Measurements from ENCODE around the gene IFT172. TPM values are rescaled to one million over a fixed set of nuclear protein-coding genes. Genes with fewer than 3 reads are reported as not detected.
A peak's percentile ranks its signal among the peaks of the same experiment; 100 is the strongest.
"Not testable (repeated sequence)": the region's sequence is repeated elsewhere in the genome, so short reads cannot be mapped to it uniquely, and the experiment has no call there.

The IFT172 gene
- polyA plus RNA-seq, 4 donors: 35.9 to 142 (median 89.3) TPM

GRCh38 chr2:27428213-27428977 is 61.1 kb downstream of the IFT172 start, which contains the start of gene NRBP1:
NRBP1 (plus strand) TSS chr2:27428631; CDS start chr2:27433274, 4,643 bp downstream.
- H3K9me3 ChIP-seq (ENCODE audit: control insufficient read depth in 2 of 2, insufficient read depth in 1 of 2, low read depth in 1 of 2, low read length in 1 of 2): no peaks in the 10 kb centered on the region
- H3K4me1 ChIP-seq (ENCODE audit: control insufficient read depth in 3 of 3, insufficient read depth in 2 of 3, low read depth in 1 of 3, low read length in 2 of 3): peaks cover 1 to 9% (median 7%) of the 10 kb centered on the region in 3 donors
- WGBS, 3 donors: 0% methylated on average over 50 to 75 of the region's 75 CpGs
- peaks cover 2 to 4% (median 3%) of the 10 kb centered on the region in 3 donors for H3K36me3 ChIP-seq (ENCODE audit: control insufficient read depth in 3 of 3, insufficient read depth in 2 of 3, low read depth in 1 of 3, low read length in 3 of 3)
- FAIRE-seq (no peak), DNase-seq (peak; percentile 93 to 98)
- peak within 1 kb of the TSS; percentile 78 to 99 (median 88) for H3K4me3 ChIP-seq (ENCODE audit: low read depth in 1 of 3, low read length in 3 of 3)
- no peaks in the 10 kb centered on the region for H3K27me3 ChIP-seq (ENCODE audit: control insufficient read depth in 3 of 3, insufficient read depth in 3 of 3, low read length in 3 of 3)
- peak within 1 kb of the TSS; percentile 92 to 100 (median 99) for H3K27ac ChIP-seq (ENCODE audit: low read depth in 1 of 3, low read length in 2 of 3)

GRCh38 chr2:27427863-27428212 is 61.7 kb downstream of the IFT172 start:
- Histone ChIP-seq H3K36me3 (ENCODE audit: control insufficient read depth in 3 of 3, insufficient read depth in 2 of 3, low read depth in 1 of 3, low read length in 3 of 3) (no peaks in the 10 kb centered on the region), H3K9me3 (ENCODE audit: control insufficient read depth in 2 of 2, insufficient read depth in 1 of 2, low read depth in 1 of 2, low read length in 1 of 2) (no peaks in the 10 kb centered on the region), H3K4me3 (ENCODE audit: low read depth in 1 of 3, low read length in 3 of 3) (peak overlapping the region; percentile 78 to 99 (median 88)), H3K27me3 (ENCODE audit: control insufficient read depth in 3 of 3, insufficient read depth in 3 of 3, low read length in 3 of 3) (no peaks in the 10 kb centered on the region), H3K4me1 (ENCODE audit: control insufficient read depth in 3 of 3, insufficient read depth in 2 of 3, low read depth in 1 of 3, low read length in 2 of 3) (peaks cover 1 to 9% (median 7%) of the 10 kb centered on the region in 3 donors), H3K27ac (ENCODE audit: low read depth in 1 of 3, low read length in 2 of 3) (peak overlapping the region; percentile 84 to 100 (median 99))
- no peak for FAIRE-seq
- WGBS, 3 donors: 14 to 27% (median 15%) methylated on average over 7 of the region's 7 CpGs
- DNase-seq: no peak

GRCh38 chr2:27425039-27425438 is 64.5 kb downstream of the IFT172 start:
- not testable (repeated sequence) for H3K9me3 ChIP-seq (ENCODE audit: control insufficient read depth in 2 of 2, insufficient read depth in 1 of 2, low read depth in 1 of 2, low read length in 1 of 2); H3K4me1 ChIP-seq (ENCODE audit: control insufficient read depth in 3 of 3, insufficient read depth in 2 of 3, low read depth in 1 of 3, low read length in 2 of 3); H3K4me3 ChIP-seq (ENCODE audit: low read depth in 1 of 3, low read length in 3 of 3); H3K27ac ChIP-seq (ENCODE audit: low read depth in 1 of 3, low read length in 2 of 3); H3K27me3 ChIP-seq (ENCODE audit: control insufficient read depth in 3 of 3, insufficient read depth in 3 of 3, low read length in 3 of 3); FAIRE-seq; H3K36me3 ChIP-seq (ENCODE audit: control insufficient read depth in 3 of 3, insufficient read depth in 2 of 3, low read depth in 1 of 3, low read length in 3 of 3)
- DNase-seq: peak in 1 of 2 donors; percentile 59
- WGBS, 3 donors: 36 to 72% (median 50%) methylated on average over 10 of the region's 10 CpGs

- no peak for DNase-seq
- Histone ChIP-seq H3K36me3 (ENCODE audit: control insufficient read depth in 3 of 3, insufficient read depth in 2 of 3, low read depth in 1 of 3, low read length in 3 of 3) (no peaks in the 10 kb centered on the region), H3K4me1 (ENCODE audit: control insufficient read depth in 3 of 3, insufficient read depth in 2 of 3, low read depth in 1 of 3, low read length in 2 of 3) (peaks cover 0 to 3% (median 0%) of the 10 kb centered on the region in 3 donors), H3K27ac (ENCODE audit: low read depth in 1 of 3, low read length in 2 of 3) (no peak overlapping the region), H3K4me3 (ENCODE audit: low read depth in 1 of 3, low read length in 3 of 3) (no peak overlapping the region), H3K27me3 (ENCODE audit: control insufficient read depth in 3 of 3, insufficient read depth in 3 of 3, low read length in 3 of 3) (no peaks in the 10 kb centered on the region), H3K9me3 (ENCODE audit: control insufficient read depth in 2 of 2, insufficient read depth in 1 of 2, low read depth in 1 of 2, low read length in 1 of 2) (no peaks in the 10 kb centered on the region)
- no peak for FAIRE-seq
- 93 to 98% (median 96%) methylated on average over 3 of the region's 3 CpGs for WGBS, 3 donors
These were observed 66.6 kb downstream of the IFT172 start for GRCh38 chr2:27422958-27423357.

GRCh38 chr2:27421660-27422250 is 67.8 kb downstream of the IFT172 start:
- Histone ChIP-seq H3K36me3 (ENCODE audit: control insufficient read depth in 3 of 3, insufficient read depth in 2 of 3, low read depth in 1 of 3, low read length in 3 of 3) (no peaks in the 10 kb centered on the region), H3K27me3 (ENCODE audit: control insufficient read depth in 3 of 3, insufficient read depth in 3 of 3, low read length in 3 of 3) (no peaks in the 10 kb centered on the region), H3K9me3 (ENCODE audit: control insufficient read depth in 2 of 2, insufficient read depth in 1 of 2, low read depth in 1 of 2, low read length in 1 of 2) (no peaks in the 10 kb centered on the region), H3K4me3 (ENCODE audit: low read depth in 1 of 3, low read length in 3 of 3) (no peak overlapping the region), H3K27ac (ENCODE audit: low read depth in 1 of 3, low read length in 2 of 3) (no peak overlapping the region), H3K4me1 (ENCODE audit: control insufficient read depth in 3 of 3, insufficient read depth in 2 of 3, low read depth in 1 of 3, low read length in 2 of 3) (no peaks in the 10 kb centered on the region)
- 80 to 89% (median 83%) methylated on average over 4 of the region's 4 CpGs for WGBS, 3 donors
- FAIRE-seq: no peak
- DNase-seq: no peak

- Histone ChIP-seq H3K36me3 (ENCODE audit: control insufficient read depth in 3 of 3, insufficient read depth in 2 of 3, low read depth in 1 of 3, low read length in 3 of 3) (no peaks in the 10 kb centered on the region), H3K27ac (ENCODE audit: low read depth in 1 of 3, low read length in 2 of 3) (no peak overlapping the region), H3K4me1 (ENCODE audit: control insufficient read depth in 3 of 3, insufficient read depth in 2 of 3, low read depth in 1 of 3, low read length in 2 of 3) (no peaks in the 10 kb centered on the region), H3K27me3 (ENCODE audit: control insufficient read depth in 3 of 3, insufficient read depth in 3 of 3, low read length in 3 of 3) (no peaks in the 10 kb centered on the region), H3K4me3 (ENCODE audit: low read depth in 1 of 3, low read length in 3 of 3) (no peak overlapping the region), H3K9me3 (ENCODE audit: control insufficient read depth in 2 of 2, insufficient read depth in 1 of 2, low read depth in 1 of 2, low read length in 1 of 2) (no peaks in the 10 kb centered on the region)
- FAIRE-seq: no peak
- no peak for DNase-seq
These were observed 68.5 kb downstream of the IFT172 start for GRCh38 chr2:27420996-27421395.

GRCh38 chr2:27416151-27416550 is 73.4 kb downstream of the IFT172 start:
- no peak overlapping the region for H3K4me3 ChIP-seq (ENCODE audit: low read depth in 1 of 3, low read length in 3 of 3)
- H3K36me3 ChIP-seq (ENCODE audit: control insufficient read depth in 3 of 3, insufficient read depth in 2 of 3, low read depth in 1 of 3, low read length in 3 of 3): no peaks in the 10 kb centered on the region
- no peaks in the 10 kb centered on the region for H3K9me3 ChIP-seq (ENCODE audit: control insufficient read depth in 2 of 2, insufficient read depth in 1 of 2, low read depth in 1 of 2, low read length in 1 of 2)
- FAIRE-seq: no peak
- no peak for DNase-seq
- 92 to 95% (median 94%) methylated on average over 6 of the region's 6 CpGs for WGBS, 3 donors
- H3K27ac ChIP-seq (ENCODE audit: low read depth in 1 of 3, low read length in 2 of 3): no peak overlapping the region
- H3K27me3 ChIP-seq (ENCODE audit: control insufficient read depth in 3 of 3, insufficient read depth in 3 of 3, low read length in 3 of 3): no peaks in the 10 kb centered on the region
- no peaks in the 10 kb centered on the region for H3K4me1 ChIP-seq (ENCODE audit: control insufficient read depth in 3 of 3, insufficient read depth in 2 of 3, low read depth in 1 of 3, low read length in 2 of 3)

GRCh38 chr2:27412419-27413152 is 77.0 kb downstream of the IFT172 start:
- no peak overlapping the region for H3K4me3 ChIP-seq (ENCODE audit: low read depth in 1 of 3, low read length in 3 of 3)
- DNase-seq (no peak), FAIRE-seq (no peak)
- no peak overlapping the region for H3K27ac ChIP-seq (ENCODE audit: low read depth in 1 of 3, low read length in 2 of 3)
- 79 to 88% (median 84%) methylated on average over 9 of the region's 9 CpGs for WGBS, 3 donors
- no peaks in the 10 kb centered on the region for H3K27me3 ChIP-seq (ENCODE audit: control insufficient read depth in 3 of 3, insufficient read depth in 3 of 3, low read length in 3 of 3)
- peaks cover 0 to 1% (median 0%) of the 10 kb centered on the region in 3 donors for H3K36me3 ChIP-seq (ENCODE audit: control insufficient read depth in 3 of 3, insufficient read depth in 2 of 3, low read depth in 1 of 3, low read length in 3 of 3)
- H3K9me3 ChIP-seq (ENCODE audit: control insufficient read depth in 2 of 2, insufficient read depth in 1 of 2, low read depth in 1 of 2, low read length in 1 of 2): no peaks in the 10 kb centered on the region
- peaks cover 0 to 6% (median 5%) of the 10 kb centered on the region in 3 donors for H3K4me1 ChIP-seq (ENCODE audit: control insufficient read depth in 3 of 3, insufficient read depth in 2 of 3, low read depth in 1 of 3, low read length in 2 of 3)
